DND-41 (cell line): ENCODE measurements around the gene IPCEF1.

Source experiments
- ATAC-seq: fragments of 200-7000 bp; cut with Tn5 transposase; 3 replicates; pipeline ENCODE4 v1.9.1; 2021; ENCODE audit warnings: low read depth; ENCODE audit not compliant: insufficient read depth
- DNase-seq: peaks from one replicate; pipeline ENCODE4 v3.0.0-alpha.2; 2020
- H2AFZ ChIP-seq: 2 replicates; pipeline ENCODE4 v1.6.0; 2012; ENCODE audit warnings: low read depth, low read length
- H3K27ac ChIP-seq: 2 replicates; pipeline ENCODE4 v1.5.1; 2012; ENCODE audit warnings: low read length, inconsistent platforms
- H3K27me3 ChIP-seq: fragments of 200-600 bp; sonication (generic); 2 replicates; pipeline ENCODE4 v1.6.0; 2012; ENCODE audit warnings: low read length, mild to moderate bottlenecking, inconsistent platforms; ENCODE audit not compliant: insufficient read depth, poor library complexity
- H3K36me3 ChIP-seq: 2 replicates; pipeline ENCODE4 v1.5.1; 2012; ENCODE audit warnings: low read length, inconsistent platforms; ENCODE audit not compliant: insufficient read depth
- H3K4me1 ChIP-seq: 2 replicates; pipeline ENCODE4 v1.5.1; 2012; ENCODE audit warnings: mild to moderate bottlenecking, low read length; ENCODE audit not compliant: insufficient read depth
- H3K4me2 ChIP-seq: 2 replicates; pipeline ENCODE4 v1.6.0; 2012; ENCODE audit warnings: mild to moderate bottlenecking, moderate library complexity, low read length, inconsistent platforms; ENCODE audit not compliant: insufficient read depth
- H3K4me3 ChIP-seq, 2 experiments: fragments of 200-600 bp in 1 of 2; shearing (Covaris generic) in 1 of 2; 2 replicates each; pipeline ENCODE4 v1.5.1; 2012 to 2016; ENCODE audit warnings: inconsistent platforms in 2 of 2, low read length in 2 of 2, mild to moderate bottlenecking in 2 of 2, low read depth in 1 of 2, moderate library complexity in 1 of 2
- H3K79me2 ChIP-seq: 2 replicates; pipeline ENCODE4 v1.6.0; 2012; ENCODE audit warnings: low read length, inconsistent platforms; ENCODE audit not compliant: insufficient read depth
- H3K9ac ChIP-seq: 2 replicates; pipeline ENCODE4 v1.6.0; 2012; ENCODE audit warnings: low read depth, mild to moderate bottlenecking, inconsistent platforms, low read length, moderate library complexity
- H3K9me3 ChIP-seq: 2 replicates; pipeline ENCODE4 v1.5.1; 2012; ENCODE audit warnings: low read length, moderate library complexity, mild to moderate bottlenecking, inconsistent platforms; ENCODE audit not compliant: insufficient read depth, severe bottlenecking
- H4K20me1 ChIP-seq: 2 replicates; pipeline ENCODE4 v1.6.0; 2012; ENCODE audit warnings: low read length; ENCODE audit not compliant: insufficient read depth
- CTCF ChIP-seq: IDR thresholded peaks from 2 replicates; pipeline ENCODE4 v1.5.1; 2012; ENCODE audit warnings: borderline replicate concordance, low read length, moderate library complexity, mild to moderate bottlenecking; ENCODE audit not compliant: poor library complexity, severe bottlenecking; ENCODE audit errors: extremely low read depth
- EZH2 ChIP-seq: IDR thresholded peaks from 3 replicates; pipeline ENCODE4 v1.6.1; 2012; ENCODE audit warnings: borderline replicate concordance, low read depth, mild to moderate bottlenecking, moderate library complexity, low read length, inconsistent platforms; ENCODE audit not compliant: severe bottlenecking

IPCEF1 gene

GRCh38 chr6:154122195-154122925, 234.2 kb downstream of the IPCEF1 start:
- H3K4me2 ChIP-seq, result no peak overlapping the region
- TF ChIP-seq CTCF (no peak), EZH2 (no peak)
- no peaks in the 10 kb centered on the region for H3K79me2 ChIP-seq
- no peak overlapping the region for H3K4me3 ChIP-seq
- no peaks in the 10 kb centered on the region for H3K27me3 ChIP-seq
- no peak overlapping the region for H3K27ac ChIP-seq
- peaks cover 7% of the 10 kb centered on the region for H3K9me3 ChIP-seq
- ATAC-seq, result no peak
- no peaks in the 10 kb centered on the region for H3K4me1 ChIP-seq
- no peaks in the 10 kb centered on the region for H3K36me3 ChIP-seq
- DNase-seq, result no peak
- no peak overlapping the region for H3K9ac ChIP-seq
- no peak overlapping the region for H2AFZ ChIP-seq
- no peaks in the 10 kb centered on the region for H4K20me1 ChIP-seq

GRCh38 chr6:154117485-154117884, 239.1 kb downstream of the IPCEF1 start:
- no peak overlapping the region for H3K4me2 ChIP-seq
- no peak overlapping the region for H3K4me3 ChIP-seq

GRCh38 chr6:154113392-154113791, 243.2 kb downstream of the IPCEF1 start:
- no peak overlapping the region for H2AFZ ChIP-seq
- no peaks in the 10 kb centered on the region for H3K27me3 ChIP-seq
- no peak for DNase-seq
- H3K4me3 ChIP-seq, result no peak overlapping the region
- H4K20me1 ChIP-seq, result no peaks in the 10 kb centered on the region
- no peaks in the 10 kb centered on the region for H3K36me3 ChIP-seq
- no peak overlapping the region for H3K4me2 ChIP-seq
- ATAC-seq, result no peak
- no peaks in the 10 kb centered on the region for H3K4me1 ChIP-seq
- no peak overlapping the region for H3K9ac ChIP-seq
- TF ChIP-seq CTCF, result no peak
- no peak for TF ChIP-seq EZH2
- H3K27ac ChIP-seq, result no peak overlapping the region
- no peaks in the 10 kb centered on the region for H3K79me2 ChIP-seq
- H3K9me3 ChIP-seq, result no peaks in the 10 kb centered on the region

More at GRCh38 chr6:154117485-154117884, 239.1 kb downstream of the IPCEF1 start:
- no peaks in the 10 kb centered on the region for H3K4me1 ChIP-seq
- no peak overlapping the region for H3K27ac ChIP-seq
- DNase-seq (no peak), ATAC-seq (no peak)
- no peak overlapping the region for H2AFZ ChIP-seq
- no peaks in the 10 kb centered on the region for H3K79me2 ChIP-seq
- TF ChIP-seq EZH2 (no peak), CTCF (no peak)
- no peaks in the 10 kb centered on the region for H4K20me1 ChIP-seq
- no peaks in the 10 kb centered on the region for H3K27me3 ChIP-seq
- peaks cover 2% of the 10 kb centered on the region for H3K9me3 ChIP-seq
- no peaks in the 10 kb centered on the region for H3K36me3 ChIP-seq
- H3K9ac ChIP-seq, result no peak overlapping the region
